HG02571 (cell line): ENCODE measurements around the gene RAET1E.
"Not testable (repeated sequence)": the region's sequence is repeated elsewhere in the genome, so short reads cannot be mapped to it uniquely, and the experiment has no call there.

ENCODE experiments used
- ATAC-seq: cut with Tn5 transposase; IDR thresholded peaks from one replicate; pipeline ENCODE4 v1.9.1; 2021; ENCODE audit warnings: mild to moderate bottlenecking, moderate library complexity; ENCODE audit not compliant: unreplicated experiment

Gene RAET1E

DNA sequence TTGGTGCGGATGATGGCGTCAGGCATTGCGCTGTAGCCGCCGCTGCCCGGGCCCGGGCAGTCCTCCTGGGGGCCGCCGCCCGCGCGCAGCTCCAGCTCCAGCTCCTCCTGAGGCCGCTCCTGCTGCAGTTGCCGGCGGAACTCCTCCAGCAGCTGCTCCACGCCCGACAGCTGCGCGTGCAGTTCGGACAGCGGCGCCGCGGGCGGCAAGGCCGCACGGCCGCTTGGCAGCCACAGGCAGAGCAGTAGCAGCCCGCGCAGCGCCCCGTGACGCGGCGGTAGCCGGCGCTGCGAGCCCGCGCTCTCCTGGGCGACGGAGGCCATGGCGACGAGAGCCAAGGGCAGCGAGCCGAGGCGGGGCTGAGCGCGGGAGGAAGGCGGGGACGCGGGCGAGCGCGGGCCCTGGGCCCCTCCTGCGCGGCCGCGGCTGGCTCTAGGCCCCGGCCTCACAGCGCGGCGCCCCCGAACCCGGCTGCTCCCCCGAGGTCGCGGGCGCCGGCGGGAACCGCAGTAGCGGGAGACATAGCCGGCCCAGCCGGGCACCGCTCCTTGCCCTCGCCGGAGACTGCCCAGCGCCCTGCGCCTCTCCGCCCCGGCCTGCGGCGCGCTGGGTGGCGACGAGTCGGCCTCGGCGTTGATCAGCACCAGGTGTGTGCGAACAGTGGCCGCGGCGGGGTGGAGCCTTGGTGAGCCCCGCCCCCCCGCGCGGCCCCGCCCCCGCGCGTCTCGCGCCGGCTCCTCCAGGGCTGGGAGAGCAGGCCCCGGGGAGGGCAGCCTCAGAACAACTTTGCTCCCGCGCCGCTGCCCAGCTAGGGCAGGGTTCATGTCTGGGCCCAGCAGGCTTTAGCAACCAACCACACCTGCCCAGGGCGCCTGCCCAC lies 34.0 kb downstream of the RAET1E start, which contains the start of gene LRP11:
LRP11 (minus strand) TSS at position 662 of the 880 bp plus-strand sequence; CDS start at position 323, 339 bp downstream.
- ATAC-seq: peak; percentile 72

DNA sequence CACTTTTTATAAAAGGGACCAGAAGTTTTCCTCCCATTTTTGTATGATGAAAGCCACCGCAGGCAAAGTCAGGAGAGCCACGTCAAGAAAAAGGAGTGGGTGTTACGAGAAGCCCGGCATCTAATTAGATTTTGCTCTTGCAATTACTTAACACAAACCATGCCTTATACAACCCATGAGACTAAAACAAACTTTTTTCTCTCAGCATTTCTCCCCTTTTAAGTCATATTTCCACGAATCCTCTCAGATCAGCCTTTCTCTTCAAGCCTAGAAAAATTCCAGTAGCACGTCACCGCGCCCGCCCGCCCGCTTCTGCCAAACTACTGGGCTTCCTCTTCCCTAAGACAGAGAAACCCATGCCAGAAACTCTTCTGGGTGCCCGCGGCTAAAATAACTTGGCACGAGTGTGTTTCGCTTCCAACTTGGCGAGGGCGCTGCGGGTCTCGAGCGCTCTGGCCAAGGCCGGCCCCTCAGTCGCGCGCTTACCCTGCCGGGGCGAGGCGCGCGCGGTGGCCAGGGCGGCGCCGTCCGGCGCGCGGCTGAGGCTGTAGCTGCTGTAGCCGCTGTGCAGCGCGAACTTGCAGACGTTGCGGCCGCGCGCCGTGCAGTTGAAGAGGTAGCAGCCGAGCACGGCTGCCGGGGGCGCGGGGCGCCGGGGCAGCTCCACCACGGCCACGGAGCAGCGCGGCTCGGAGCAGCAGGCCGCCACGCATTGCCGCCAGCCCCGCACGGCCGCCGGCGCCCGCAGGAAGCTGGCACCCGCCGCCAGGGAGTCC lies 34.8 kb downstream of the RAET1E start:
- ATAC-seq: peak; percentile 33

DNA sequence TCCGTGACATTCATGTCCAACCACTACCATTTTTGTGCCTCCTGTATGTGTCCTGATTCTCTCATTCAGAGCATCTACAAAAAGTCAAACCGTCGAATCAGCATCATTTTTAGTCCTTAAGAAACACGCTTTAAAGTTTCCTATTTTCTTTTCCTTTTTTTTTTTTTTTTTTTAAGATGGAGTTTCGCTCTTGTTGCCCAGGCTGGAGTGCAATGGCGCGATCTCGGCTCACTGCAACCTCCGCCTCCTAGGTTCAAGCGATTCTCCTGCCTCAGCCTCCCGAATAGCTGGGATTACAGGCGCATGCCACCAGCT lies 35.5 kb downstream of the RAET1E start:
- not testable (repeated sequence) for ATAC-seq

DNA sequence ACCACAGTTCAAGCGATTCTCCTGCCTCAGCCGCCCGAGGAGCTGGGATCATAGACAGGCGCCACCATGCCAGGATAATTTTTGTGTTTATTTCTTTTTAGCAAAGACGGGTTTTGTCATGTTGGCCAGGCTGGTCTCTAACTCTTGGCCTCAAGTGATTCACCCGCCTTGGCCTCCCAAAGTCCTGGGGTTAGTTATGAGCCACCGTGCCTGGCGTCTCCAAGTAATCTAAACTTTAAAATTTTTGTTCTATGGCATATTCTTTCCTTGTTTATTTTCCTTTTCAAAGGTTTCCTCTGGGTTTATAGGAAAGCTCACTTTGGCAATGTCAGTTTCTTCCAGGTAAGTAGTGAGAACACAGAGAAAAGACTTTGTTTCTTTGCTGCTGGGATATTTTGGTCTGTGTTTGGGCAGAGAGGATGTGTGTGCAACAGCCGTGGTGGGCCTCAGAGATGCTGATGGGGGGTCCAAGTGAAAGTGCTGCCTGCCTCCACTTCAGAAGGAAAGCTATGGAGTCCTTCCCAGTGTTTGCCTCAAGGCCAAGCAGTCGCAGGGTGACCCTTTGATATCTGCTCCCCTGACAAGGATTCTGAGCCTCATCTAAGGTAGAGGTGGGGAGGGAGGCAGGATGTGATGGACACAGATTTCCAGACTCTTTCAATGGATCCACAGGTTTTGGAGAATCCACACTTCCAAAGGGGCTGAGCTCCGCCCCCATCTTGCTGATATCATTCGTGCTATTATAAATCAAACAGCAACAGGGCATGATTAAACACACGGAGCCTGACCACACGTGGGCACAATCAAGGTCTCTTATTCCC lies 36.1 kb downstream of the RAET1E start:
- no peak for ATAC-seq

DNA sequence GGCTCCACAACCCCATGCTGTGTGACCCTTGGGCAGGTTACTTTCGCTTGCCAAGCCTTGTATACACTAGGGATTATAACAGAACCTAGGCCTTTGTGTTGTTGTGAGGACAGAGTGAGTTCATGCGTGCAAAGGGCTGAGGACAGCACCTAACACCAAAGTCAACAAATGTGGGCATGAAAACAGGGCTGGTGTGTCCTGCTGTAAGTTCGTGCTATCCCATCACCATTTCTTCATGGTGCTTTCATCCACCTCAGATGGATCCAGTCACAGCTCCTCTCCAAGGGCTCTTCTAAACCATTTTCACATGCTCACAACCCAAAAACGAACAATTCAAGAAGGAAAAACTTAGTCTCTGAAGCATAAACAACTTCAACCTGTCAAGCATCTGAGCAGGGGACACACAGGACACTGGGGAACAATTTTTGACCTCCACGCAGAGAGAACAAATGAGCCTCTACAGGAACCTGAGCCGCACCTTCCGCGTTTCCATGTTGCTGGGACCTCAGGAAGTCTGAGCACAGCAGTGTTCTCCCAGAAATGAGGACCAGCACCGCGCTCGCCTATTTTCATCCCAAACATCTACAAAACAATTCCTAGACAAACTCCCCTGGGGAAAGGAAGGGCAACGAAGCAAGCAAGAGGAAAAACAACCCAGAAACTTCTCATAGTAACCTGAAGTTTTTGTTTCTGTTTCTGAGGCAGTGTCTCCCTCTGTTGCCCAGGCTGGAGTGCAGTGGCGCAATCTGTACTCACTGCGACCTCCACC lies 36.9 kb downstream of the RAET1E start:
- ATAC-seq: no peak

DNA sequence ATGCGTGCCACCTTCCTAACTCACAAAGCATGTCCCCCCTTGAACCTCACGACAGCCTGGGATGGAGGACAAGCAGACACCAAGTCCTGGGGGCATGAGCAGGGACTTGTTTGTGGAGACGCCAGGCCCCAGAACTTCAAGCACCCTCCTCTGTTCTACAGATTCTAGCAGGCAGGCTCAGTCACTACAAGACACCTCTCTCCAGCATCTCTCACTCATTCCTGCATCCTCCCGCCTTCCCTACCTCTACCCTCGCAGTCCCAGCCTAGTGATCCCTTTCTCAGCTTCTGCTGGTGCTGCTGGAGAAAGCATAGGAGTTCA lies 37.4 kb downstream of the RAET1E start:
- ATAC-seq: no peak

DNA sequence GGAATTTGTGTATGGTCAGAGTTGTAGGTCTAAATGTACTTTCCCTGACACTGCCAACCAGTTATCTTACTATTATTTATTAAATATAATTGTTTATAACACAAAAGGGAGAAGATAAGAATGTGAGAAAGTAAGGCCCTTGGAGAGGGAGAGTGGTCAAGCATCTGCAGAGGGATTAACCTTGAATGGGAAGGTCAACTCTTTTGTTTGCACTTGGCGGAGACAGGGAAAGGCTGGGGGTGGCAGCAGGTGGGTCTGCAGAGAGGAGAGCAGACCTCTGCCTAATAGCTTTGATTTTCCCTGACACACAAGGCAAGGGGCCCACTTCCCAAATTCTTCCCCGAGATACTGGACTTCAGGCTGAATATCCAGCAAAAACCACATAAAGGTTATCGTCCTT lies 38.0 kb downstream of the RAET1E start:
- no peak for ATAC-seq

DNA sequence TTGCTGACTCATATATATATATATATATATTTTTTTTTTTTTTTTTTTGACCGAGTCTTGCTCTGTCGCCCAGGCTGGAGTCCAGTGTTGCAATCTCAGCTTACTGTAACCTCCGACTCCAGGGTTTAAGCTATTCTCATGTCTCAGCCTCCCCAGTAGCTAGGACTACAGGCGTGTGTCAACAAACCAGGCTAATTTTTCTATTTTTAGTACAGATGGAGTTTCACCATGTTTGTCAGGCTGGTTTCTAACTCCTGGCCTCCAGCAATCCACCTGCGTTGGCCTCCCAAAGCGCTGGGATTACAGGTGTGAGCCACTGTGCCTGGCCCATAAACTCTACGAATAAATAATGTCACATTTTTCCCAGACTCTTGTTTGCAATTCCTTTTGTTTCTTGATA lies 38.5 kb downstream of the RAET1E start:
- ATAC-seq: no peak

DNA sequence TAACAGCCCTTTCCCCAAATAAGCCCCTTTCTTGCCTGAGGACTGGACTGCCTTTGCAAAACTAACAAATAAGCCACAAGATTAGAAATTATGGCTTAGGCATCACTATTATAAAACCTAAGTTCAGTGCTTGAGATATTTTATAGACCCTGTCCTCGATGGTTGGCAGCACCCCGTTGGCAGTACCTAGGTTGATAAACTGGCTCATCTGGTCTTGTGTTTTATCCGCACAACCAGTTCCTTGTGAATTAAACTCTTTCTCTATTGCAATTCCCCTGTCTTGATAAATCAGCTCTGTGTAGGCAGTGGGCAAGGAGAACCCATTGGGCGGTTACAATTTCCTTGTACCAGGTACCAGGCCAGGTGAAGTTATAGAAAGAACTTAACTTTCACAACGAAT lies 40.4 kb downstream of the RAET1E start:
- ATAC-seq: no peak

DNA sequence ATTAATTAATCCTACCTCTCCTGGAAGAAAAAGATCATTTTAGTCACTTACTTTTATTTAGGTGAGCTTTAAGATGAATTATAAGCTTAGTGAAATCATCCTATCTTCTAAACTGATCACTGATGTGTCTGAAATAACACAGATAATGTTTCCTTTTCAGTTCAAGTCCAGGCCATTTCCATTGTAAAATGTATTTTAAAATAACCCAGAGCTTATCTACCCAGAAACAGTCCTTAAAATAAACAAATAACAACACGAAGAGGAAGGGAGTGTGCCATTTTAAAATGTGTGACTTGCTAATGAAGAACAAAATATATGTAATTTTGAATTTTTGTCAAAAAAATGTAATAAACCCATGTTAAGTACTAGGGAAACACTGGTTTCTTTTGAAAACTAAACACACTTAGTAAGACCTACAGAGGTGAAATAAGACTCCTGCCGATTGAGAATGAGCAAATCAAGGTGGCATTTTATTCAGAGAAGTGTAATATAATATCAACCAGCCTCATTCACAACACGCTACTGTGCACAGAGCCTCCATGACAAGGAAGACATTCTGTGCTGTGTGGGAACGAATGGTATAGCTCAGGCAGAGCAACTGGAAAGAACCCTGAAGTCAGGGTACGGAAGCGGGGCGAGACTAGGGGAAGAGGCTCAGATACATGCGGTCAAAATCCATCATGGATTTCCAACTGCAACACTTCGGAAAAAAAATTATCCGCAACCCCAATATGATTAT lies 41.5 kb downstream of the RAET1E start:
- no peak for ATAC-seq

DNA sequence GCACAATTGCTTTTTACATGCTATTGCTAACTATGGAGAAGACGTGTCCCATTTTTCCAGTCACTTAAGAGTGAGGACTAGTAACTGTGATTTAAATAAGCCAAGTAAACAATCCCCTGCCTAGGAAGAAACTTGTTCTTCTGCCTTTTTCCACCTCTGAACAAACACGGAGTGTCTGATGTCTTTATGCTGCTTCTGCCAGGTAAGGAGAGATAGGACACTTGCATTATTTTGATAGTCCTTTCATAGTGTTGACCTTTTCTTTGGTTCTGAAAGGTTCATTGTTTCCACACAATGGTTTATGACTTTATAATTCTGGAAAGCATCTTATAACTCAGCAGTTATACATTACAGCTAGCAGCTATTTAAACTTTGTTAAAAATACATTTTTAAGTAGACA lies 42.2 kb downstream of the RAET1E start:
- no peak for ATAC-seq

DNA sequence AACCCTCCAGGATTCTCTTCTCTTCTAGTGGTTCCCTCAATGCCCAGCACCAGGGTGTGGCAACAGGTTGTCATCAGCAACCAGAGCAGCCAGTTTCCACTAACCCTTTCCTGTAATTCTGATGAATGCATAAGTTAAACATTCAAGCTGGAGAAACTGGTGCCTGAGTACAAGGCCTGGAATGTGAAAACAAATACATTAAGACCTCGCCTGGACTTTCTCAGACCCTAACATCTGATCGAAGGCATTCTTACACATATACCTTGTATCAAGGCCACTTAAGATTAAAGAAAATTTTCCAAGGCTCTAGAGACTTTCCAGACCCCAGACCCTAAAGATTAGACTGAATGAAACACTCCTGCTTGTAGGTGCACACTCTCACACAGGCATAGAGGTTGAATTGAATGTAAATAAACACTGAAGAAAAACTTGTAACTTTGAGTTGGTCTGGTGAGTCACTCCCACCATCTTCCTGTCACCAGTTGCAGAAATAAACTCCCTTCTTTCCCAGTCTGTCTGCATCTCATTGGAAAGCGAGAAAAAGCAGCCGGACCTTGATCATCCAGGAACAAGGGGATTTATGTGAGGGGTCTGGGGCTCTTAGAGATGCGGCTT lies 42.8 kb downstream of the RAET1E start:
- ATAC-seq: no peak

DNA sequence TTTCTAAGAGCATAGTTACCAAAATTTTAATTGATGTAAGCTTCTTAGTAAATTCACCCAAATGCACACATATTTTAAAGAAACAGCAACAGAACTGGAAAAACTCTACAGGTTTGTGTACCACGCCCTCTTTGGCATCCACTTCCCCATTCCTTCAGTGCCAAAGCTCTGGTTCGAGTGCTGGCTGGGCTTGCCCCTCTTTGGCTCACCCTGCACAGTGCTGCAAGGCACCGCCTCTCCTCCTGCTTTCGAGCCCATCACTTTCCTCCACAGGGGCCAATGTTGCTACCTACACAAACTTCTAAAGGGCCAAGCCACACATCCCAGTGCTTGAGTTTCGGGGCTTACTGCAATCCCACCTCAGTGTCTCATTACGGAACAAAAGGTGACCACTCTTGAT lies 43.4 kb downstream of the RAET1E start:
- no peak for ATAC-seq

DNA sequence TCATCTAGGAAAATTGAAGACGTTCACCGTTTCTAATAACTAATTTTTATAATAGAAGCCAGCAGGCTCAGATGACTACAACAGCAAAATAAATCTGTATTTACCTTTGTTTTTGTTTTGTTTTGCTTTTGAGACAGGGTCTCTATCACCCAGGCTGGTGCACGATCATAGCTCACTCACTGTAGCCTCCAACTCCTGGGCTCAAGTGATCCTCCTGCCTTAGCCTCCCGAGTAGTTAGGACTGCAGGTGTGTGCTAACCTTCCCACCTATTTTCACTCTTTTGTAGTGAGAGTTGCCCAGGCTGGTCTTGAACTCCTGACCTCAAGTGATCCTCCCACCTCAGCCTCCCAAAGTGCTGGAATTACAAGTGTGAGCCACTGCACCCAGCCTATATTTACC lies 43.9 kb downstream of the RAET1E start:
- ATAC-seq: not testable (repeated sequence)

DNA sequence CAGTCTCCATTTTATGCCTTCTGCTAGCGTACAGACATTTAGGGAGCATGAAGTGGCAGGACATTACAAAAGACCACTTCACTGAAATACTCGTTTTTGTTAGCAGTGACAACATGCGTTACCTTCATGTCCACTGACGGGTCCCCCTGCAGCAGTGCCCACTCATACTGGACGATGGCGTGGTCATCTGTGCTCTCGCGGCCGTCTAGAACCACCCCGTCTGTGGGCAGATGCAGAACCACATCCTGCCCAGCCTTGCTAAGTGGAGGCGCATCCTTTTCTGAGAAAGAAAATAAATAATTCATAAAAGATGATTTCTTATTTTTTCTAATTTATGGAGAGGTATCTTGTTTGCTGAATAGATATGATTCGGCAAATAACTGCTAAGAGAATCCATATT lies 45.0 kb downstream of the RAET1E start:
- ATAC-seq: no peak

DNA sequence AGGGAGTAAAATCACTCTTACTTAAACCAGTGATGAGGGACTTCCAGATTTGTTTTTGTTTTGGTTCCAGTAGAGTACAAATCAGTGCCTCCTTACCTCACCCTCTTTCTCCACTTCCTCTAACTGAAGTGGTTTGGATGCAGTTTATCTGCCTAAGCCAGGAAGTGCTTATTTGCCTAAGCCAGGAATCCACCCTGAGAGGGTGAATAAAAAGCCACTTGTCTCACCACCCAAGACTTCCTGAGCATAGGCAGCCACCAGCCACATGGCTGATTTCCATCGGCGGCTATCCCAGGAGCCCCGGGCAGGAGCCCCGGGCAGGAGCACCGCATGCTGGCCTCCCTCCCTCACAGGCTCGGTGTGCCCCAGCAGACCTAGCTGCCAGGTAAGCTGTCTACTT lies 45.7 kb downstream of the RAET1E start:
- ATAC-seq: no peak

DNA sequence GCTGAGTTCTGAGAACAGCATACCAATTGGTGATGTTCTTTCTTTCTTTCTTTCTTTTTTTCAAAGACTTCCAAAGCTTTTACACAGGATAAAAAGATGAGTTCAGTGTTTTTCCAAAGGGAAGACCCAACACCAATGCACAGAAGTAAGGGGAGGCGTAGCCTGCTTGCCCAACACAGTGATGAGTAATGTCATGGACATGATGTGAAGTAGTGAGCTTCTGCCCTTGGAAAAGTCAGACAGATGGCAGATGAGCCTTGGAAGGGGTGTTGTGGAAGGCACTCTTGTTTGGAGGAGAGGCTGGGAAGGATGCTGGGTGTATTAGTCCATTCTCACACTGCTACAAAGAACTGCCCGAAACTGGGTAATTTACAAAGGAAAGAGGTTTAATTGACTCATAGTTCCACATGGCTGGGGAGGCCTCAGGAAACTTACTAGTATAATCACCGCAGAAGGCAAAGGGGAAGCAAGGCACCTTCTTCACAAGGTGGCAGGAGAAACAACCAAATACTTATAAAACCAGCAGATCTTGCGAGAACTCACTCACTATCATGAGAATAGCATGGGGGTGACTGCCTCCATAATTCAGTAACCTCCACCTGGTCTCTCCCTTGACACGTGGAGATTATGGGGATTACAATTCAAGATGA lies 46.3 kb downstream of the RAET1E start:
- ATAC-seq: no peak

DNA sequence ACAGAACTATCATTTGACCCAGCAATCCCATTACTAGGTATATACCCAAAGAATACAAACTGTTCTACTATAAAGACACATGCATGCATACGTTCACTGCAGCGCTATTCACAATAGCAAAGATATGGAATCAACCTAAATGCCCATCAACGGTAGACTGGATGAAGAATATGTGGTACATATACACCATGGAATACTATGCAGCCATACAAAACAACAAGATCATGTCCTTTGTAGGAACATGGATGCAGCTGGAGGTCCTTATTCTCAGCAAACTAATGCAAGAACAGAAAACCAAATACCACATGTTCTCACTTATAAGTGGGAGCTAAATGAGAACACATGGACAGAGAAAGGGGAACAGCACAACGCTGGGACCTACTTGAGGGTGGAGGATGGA lies 49.6 kb downstream of the RAET1E start:
- not testable (repeated sequence) for ATAC-seq
